Right cardiac atrium (tissue), 5 donors: ENCODE measurements around the gene PI4K2A. TPM values are rescaled to one million over a fixed set of nuclear protein-coding genes. Genes with fewer than 3 reads are reported as not detected.
"Not testable (repeated sequence)": the region's sequence is repeated elsewhere in the genome, so short reads cannot be mapped to it uniquely, and the experiment has no call there.

Source experiments
- ATAC-seq, 2 donors: fragments of 200-7000 bp; cut with Tn5 transposase; one replicate each; pipeline versions ENCODE4 v1.8.0 to v1.9.1; 2020; ENCODE audit warnings: moderate library complexity in 2 of 2, mild to moderate bottlenecking in 1 of 2
- DNase-seq, 3 donors: peaks; one replicate each; pipeline ENCODE4 v3.0.0-alpha.2; 2020
- H3K27ac ChIP-seq: one replicate; pipeline ENCODE4 v1.5.1; 2013; ENCODE audit warnings: mild to moderate bottlenecking, low read length, control low read depth, moderate library complexity
- H3K27me3 ChIP-seq: one replicate; pipeline ENCODE4 v1.6.1; 2013; ENCODE audit not compliant: control insufficient read depth, insufficient read depth
- H3K4me1 ChIP-seq: one replicate; pipeline ENCODE4 v1.6.1; 2013; ENCODE audit warnings: low read length; ENCODE audit not compliant: control insufficient read depth, insufficient read depth
- H3K4me3 ChIP-seq: one replicate; pipeline ENCODE4 v1.5.1; 2013; ENCODE audit warnings: low read length, control low read depth
- H3K9me3 ChIP-seq: one replicate; pipeline ENCODE4 v1.6.1; 2013; ENCODE audit warnings: low read length; ENCODE audit not compliant: control insufficient read depth
- WGBS: extraction: QIAGEN DNeasy Blood & Tissue Kit; methylation state at CpG from one replicate; pipeline ENCODE4 v1.1.7; 2013; 5-methylcytosine and 5-hydroxymethylcytosine counted together
- intact Hi-C, 4 donors: fragments of 100-400 bp; cut with DNase I; formaldehyde crosslinking; loops; one replicate each; pipeline versions ENCODE4 v1.11.0 to v1.14.0; 2022 to 2023
- polyA plus RNA-seq: library from polyadenylated mRNA; stranded (reverse); fragments of 200-250 nt; gene quantifications from one replicate; pipeline ENCODE4 v1.2.3, GENCODE V29; 2013
- total RNA-seq, 4 donors: library from RNA; stranded (reverse); fragmentation: NEBNext Ultra II Directional; extraction: Animal tissue kit (Norgen Biotek cat#: 25700); gene quantifications; one replicate each; pipeline ENCODE4 v1.2.1, GENCODE V29; 2021
- donor health status: healthy with polysubstance abuse.
- donor health status: DM: no; HTN: yes; CAD: no.
- donor health status: DM: no; HTN: no; CAD: no.
- donor health status: DM: no; HTN: yes; CAD: no; lungs with severe emphysema.
- donor health status: DM: yes; HTN: yes; CAD: no.

PI4K2A gene
- total and polyA plus RNA-seq, 5 donors, result 9.3 to 14.7 (median 12.4) TPM

DNA sequence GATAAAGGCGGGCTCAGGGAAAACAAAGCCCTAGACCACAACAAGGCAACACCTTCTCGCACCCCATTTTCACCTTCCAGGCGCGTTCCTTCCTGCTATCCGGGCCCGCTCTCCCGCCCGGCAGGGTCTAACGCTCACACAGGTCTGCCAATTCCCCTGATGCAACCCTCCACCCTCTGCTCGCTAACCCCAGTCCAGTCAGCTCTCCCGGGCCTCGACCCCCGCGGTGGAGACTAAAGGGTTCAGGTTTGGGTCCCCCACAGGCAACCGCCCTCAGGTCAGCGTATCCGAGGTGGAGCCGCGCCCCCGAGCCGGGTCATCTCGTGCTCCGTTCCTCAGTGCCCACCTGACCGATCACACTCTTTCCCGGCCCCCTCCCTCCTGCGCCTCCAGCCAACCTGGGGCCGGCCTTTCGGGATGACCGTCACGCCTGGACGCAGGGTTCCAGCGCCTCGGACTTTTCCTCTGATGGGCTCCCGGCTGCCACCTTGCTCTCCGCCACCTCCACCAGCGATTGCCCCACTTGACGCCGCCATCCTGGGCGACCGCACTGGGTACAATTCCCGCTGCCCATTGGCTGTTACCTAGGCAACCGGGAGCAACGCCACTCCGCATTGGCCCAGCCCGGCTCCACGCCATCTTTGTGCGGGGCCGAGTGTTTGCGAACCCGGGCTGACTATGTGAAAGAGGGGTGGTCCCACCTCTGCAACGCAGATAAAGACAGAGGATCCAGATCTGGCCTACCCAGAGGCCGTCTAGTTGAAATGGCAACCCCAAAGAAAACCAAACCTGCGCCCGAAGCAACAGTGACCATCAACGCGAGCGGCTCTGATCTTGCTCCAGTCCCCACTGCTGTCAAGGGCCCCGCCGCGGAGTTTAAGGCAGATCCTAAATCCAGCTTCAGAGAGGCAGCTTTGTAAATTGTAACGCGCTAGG lies 7.3 kb upstream of the PI4K2A start, which contains the start of gene MORN4:
Gene MORN4 (minus strand): TSS at position 552 of the 936 bp plus-strand sequence. CDS start 13,847 bp downstream, outside the sequence.
- 3% methylated on average over 62 of the region's 62 CpGs for WGBS
- intact Hi-C loops, result no loop called here
- no peaks in the 10 kb centered on the region for H3K27me3 ChIP-seq
- no peaks in the 10 kb centered on the region for H3K9me3 ChIP-seq
- peak within 1 kb of the TSS; percentile 14 for H3K27ac ChIP-seq
- ATAC-seq (peak; percentile 99 to 100), DNase-seq (peak; percentile 94 to 98 (median 97))
- no peaks in the 10 kb centered on the region for H3K4me1 ChIP-seq
- H3K4me3 ChIP-seq, result peak within 1 kb of the TSS; percentile 53

DNA sequence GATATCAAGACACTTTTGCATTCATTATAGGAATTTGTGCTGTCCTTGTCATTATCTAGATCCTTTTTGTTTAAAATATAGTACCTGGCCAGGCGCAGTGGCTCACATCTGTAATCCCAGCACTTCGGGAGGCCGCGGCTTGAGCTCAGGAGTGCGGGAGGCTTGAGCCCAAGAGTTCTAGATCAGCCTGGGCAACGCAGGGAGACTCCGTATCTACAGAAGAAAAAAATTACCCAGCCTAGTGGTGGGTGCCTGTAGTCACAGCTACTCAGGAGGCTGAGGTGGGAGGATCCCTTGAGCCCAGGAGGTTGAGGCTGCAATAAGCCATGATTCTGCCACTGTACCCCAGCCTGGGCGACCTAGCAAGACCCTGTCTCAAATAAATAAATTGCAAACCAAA lies 6.5 kb upstream of the PI4K2A start:
- Histone ChIP-seq H3K9me3 (no peaks in the 10 kb centered on the region), H3K4me1 (no peaks in the 10 kb centered on the region), H3K27ac (peak overlapping the region; percentile 14), H3K4me3 (peak overlapping the region; percentile 53), H3K27me3 (no peaks in the 10 kb centered on the region)
- intact Hi-C loops, result no loop called here
- DNase-seq (no peak), ATAC-seq (peak; percentile 9 to 16)
- WGBS, result 92% methylated on average over 8 of the region's 8 CpGs

DNA sequence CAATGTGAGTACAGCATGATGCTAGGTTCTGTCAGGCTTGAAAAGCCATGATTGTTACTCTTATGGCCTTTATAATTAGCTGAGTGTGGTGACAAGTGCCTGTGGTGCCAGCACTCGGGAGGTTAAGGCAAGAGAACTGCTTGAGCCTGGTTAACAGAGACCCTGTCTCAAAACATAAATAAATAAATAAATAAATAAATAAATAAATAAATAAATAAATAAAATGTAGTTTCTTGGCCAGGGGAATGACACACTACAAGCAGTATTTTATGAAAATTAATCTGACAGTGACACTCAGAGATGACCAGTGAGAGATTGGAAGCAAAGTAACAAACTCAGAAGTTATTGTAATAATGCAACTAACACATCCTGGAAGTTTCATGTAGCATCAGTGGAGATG lies 4.9 kb upstream of the PI4K2A start:
- intact Hi-C loops, result no loop called here

DNA sequence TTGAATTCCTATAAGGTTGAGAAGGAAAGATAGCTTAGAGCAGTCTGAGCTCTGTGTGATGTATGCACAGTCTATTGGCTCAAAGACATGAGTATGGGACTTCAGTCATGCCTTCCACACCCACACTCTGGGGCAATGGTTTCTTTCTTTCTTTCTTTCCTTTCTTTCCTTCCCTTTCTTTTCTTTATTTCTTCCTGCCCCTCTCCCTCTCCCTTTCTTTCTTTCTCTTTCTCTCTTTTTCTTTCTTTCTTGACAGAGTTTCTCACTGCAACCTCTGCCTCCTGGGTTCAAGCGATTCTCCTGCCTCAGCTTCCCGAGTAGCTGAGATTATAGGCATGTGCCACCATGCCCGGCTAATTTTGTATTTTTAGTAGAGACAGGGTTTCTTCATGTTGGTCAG lies 1.4 kb upstream of the PI4K2A start:
- DNase-seq, H3K4me3 ChIP-seq, intact Hi-C loops, H3K9me3 ChIP-seq, ATAC-seq, H3K27me3 ChIP-seq, H3K27ac ChIP-seq, H3K4me1 ChIP-seq: not testable (repeated sequence)
- WGBS, result 93% methylated on average over 3 of the region's 3 CpGs

More for the DNA sequence above, 4.9 kb upstream of the PI4K2A start:
- WGBS, result 96% methylated on average over 1 of the region's 1 CpG
- Histone ChIP-seq H3K4me3 (no peak overlapping the region), H3K4me1 (no peaks in the 10 kb centered on the region), H3K9me3 (no peaks in the 10 kb centered on the region), H3K27ac (no peak overlapping the region), H3K27me3 (no peaks in the 10 kb centered on the region)
- ATAC-seq (no peak), DNase-seq (no peak)

DNA sequence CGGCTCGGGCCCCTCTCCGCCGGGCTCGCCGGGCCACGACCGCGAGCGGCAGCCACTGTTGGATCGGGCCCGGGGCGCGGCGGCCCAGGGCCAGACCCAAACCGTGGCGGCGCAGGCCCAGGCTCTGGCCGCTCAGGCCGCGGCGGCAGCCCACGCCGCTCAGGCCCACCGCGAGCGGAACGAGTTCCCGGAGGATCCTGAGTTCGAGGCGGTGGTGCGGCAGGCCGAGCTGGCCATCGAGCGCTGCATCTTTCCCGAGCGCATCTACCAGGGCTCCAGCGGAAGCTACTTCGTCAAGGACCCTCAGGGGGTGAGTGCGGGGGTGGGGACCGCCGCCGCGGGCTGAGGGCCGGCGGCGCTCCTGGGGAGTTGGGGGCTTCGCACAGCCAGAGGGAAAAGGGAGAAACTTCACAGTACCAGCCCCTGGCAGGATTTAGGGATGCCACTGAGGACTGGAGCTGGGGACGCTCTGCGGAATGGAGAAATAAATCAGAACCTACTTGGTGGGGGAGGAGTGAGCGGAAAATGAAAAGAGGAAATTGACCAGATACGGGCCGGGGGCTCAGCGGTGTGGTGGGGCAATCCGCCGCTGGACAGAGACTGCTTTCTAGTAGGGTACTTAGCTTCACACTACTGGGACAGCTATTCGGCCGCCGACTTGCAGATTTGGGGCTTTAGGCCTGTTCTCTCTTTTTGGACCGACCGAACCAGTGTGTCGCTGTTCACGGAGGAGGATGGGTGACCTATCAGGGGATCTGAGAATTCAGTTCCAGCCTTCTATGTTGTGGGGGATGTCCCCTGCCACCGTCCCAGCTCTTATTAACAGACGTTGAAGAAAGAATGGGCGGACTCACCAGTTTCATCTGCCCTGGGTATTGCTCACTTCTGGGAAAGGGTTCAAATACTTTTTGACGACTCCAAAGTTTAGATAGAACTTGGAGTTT lies 669 bp downstream of the PI4K2A start:
- Histone ChIP-seq H3K4me1 (no peaks in the 10 kb centered on the region), H3K4me3 (peak overlapping the region; percentile 76), H3K9me3 (no peaks in the 10 kb centered on the region), H3K27ac (peak overlapping the region; percentile 74), H3K27me3 (no peaks in the 10 kb centered on the region)
- DNase-seq (peak; percentile 28 to 68 (median 61)), ATAC-seq (peak; percentile 52 to 56)
- intact Hi-C loops, result no loop called here
- 1% methylated on average over 67 of the region's 67 CpGs for WGBS

DNA sequence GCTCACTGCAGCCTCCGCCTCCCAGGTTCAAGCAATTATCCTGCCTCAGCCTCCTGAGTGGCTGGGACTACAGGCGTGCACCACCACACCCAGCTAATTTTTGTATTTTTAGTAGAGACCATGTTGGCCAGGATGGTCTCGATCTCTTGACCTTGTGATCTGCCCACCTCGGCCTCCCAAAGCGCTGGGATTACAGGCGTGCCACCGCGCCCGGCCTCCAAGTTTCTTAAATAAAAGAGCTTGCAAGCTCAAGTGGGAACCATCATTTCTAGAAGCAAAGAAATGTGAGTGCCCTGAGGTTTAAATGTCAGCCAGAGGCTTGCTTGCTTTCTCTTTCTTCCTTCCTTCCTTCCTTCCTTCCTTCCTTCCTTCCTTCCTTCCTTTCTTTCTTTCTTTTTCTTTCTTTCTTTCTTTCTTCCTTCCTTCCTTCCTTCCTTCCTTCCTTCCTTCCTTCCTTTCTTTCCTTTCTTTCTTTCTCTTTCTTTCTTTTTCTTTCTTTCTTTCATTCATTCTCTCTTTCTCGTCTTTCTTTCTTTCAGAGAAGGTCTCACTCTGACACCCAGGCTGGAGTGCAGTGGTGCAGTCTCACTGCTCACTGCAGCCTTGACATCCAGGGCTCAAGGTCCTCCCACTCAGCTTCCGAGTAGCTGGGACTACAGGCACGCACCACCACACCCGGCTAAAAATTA lies 2.1 kb downstream of the PI4K2A start:
- 95% methylated on average over 13 of the region's 13 CpGs for WGBS
- ATAC-seq, H3K9me3 ChIP-seq, H3K4me1 ChIP-seq, DNase-seq, H3K27me3 ChIP-seq, H3K4me3 ChIP-seq, intact Hi-C loops, H3K27ac ChIP-seq: not testable (repeated sequence)

DNA sequence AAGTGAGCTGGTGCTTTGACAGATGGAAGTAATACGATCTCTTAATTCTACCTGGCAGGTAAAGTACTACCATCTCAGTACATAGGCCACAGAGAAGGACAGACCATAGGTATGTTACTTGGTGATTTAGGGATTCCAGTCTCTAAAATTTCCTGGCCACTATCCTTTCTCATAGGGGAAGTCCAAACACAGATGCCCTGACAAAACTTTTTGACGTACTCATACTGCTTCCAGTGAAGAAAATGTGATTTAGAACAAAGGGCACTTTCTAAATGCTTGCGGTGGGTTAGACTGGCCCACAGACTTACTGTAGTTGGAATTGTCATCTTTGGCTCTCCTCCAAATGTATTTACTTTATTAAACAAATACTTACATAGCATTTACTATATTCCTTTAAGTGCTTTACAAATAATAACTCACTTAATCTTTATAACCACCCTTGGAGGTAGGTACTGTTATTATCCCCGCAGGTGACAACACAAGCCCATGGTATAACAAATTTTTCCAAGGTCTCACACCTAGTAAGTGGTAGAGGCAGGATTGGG lies 3.0 kb downstream of the PI4K2A start:
- no peak overlapping the region for H3K4me3 ChIP-seq
- H3K9me3 ChIP-seq, result no peaks in the 10 kb centered on the region
- intact Hi-C loops, result no loop called here
- H3K27me3 ChIP-seq, result no peaks in the 10 kb centered on the region
- 95% methylated on average over 4 of the region's 4 CpGs for WGBS
- no peak for DNase-seq
- no peak for ATAC-seq
- no peaks in the 10 kb centered on the region for H3K4me1 ChIP-seq
- H3K27ac ChIP-seq, result no peak overlapping the region

DNA sequence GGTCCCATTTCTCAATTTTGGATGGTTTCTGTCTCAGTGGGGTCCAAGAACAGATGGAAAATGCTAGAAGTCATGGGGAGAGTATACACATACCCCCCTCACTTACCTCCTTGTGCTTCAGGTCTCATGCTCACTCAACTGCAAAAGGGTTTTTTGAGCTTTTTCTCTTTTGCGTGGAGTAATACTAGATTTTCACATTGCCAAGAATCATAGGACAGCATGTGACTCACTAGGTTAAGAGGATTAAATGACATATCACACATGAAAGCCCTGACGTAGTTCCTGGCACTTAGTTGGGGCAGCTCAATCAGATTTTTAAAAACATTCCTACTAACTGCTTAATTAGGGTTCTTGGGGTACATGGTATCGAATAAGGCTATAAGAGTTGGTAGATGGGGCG lies 4.5 kb downstream of the PI4K2A start:
- Histone ChIP-seq H3K9me3 (no peaks in the 10 kb centered on the region), H3K4me3 (no peak overlapping the region), H3K27me3 (no peaks in the 10 kb centered on the region), H3K4me1 (no peaks in the 10 kb centered on the region), H3K27ac (no peak overlapping the region)
- no peak for DNase-seq
- intact Hi-C loops, result no loop called here
- 94% methylated on average over 4 of the region's 4 CpGs for WGBS
- ATAC-seq, result no peak

DNA sequence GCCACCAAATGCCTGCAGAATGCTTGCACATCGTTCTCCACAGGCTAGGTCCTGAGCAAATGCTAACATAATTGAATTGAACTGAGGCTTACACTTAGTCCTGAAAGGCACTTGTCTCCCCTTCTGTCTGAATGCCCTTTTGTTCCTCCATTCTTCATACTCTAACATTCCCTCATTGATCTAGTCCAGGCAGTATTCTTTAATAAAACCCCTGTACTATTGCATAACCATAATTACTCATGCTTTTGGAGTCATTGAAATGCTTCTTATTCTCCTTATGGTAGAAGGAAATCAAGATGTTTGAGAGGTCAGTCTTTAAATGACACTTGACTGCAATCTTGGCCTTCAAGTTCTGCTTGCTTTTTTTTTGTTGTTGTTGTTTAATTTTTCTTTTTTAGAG lies 7.1 kb downstream of the PI4K2A start:
- intact Hi-C loops, result no loop called here
- H3K27me3 ChIP-seq, result no peaks in the 10 kb centered on the region
- peak in 1 of 2 donors; percentile 22 for ATAC-seq
- H3K9me3 ChIP-seq, result no peaks in the 10 kb centered on the region
- WGBS, result 80% methylated on average over 1 of the region's 1 CpG
- no peak overlapping the region for H3K27ac ChIP-seq
- H3K4me1 ChIP-seq, result no peaks in the 10 kb centered on the region
- no peak overlapping the region for H3K4me3 ChIP-seq
- no peak for DNase-seq
